ENCODE measurements around the gene ZNF438. TPM values are rescaled to one million over a fixed set of nuclear protein-coding genes. Genes with fewer than 3 reads are reported as not detected.

ZNF438 gene
- total and polyA plus RNA-seq, 2 of the 8 experiments (the other 6 are each of a cell fraction or from before 2014, with no cell fraction given), result 0.95 to 1.7 TPM

GRCh38 chr10:30840395-30841050 lies 191.1 kb downstream of the ZNF438 start:
- Histone ChIP-seq H3K79me1 (ENCODE audit: low read depth, low read length) (no peaks in the 10 kb centered on the region), H4K5ac (ENCODE audit: insufficient read length, low read depth, low read length) (no peak overlapping the region), H3K4me2 (ENCODE audit: insufficient read depth in 1 of 2, low read depth in 2 of 2, low read length in 2 of 2) (no peak overlapping the region), H3K18ac (ENCODE audit: extremely low read depth, low read length) (no peak overlapping the region), H3K27ac (ENCODE audit: low read depth, low read length) (no peak overlapping the region), H2AFZ (ENCODE audit: low read length) (no peak overlapping the region), H3K36me3 (ENCODE audit: control insufficient read depth in 2 of 4, insufficient read depth in 4 of 4, low read length in 3 of 4) (no peaks in the 10 kb centered on the region), H2BK12ac (ENCODE audit: low read depth, low read length) (no peak overlapping the region), H3K56ac (replicated peaks; ENCODE audit: insufficient read length, low read depth, low read length) (no peak overlapping the region), H4K91ac (replicated peaks; ENCODE audit: insufficient read length, low read length) (no peak overlapping the region), H4K20me1 (replicated peaks in 1 of 2; ENCODE audit: control insufficient read depth in 1 of 2, insufficient read depth in 2 of 2, low read length in 2 of 2) (no peaks in the 10 kb centered on the region), H3K4me1 (replicated peaks in 1 of 4; ENCODE audit: control insufficient read depth in 3 of 4, insufficient read depth in 4 of 4, low read length in 3 of 4) (peaks cover 0 to 3% (median under 1%) of the 10 kb centered on the region in 4 experiments; a peak in 4 of 7 replicates), H3K9ac (replicated peaks in 1 of 4; ENCODE audit: extremely low read depth in 1 of 4, low read depth in 3 of 4, low read length in 3 of 4) (no peak overlapping the region), H2BK120ac (replicated peaks; ENCODE audit: low read depth, low read length) (no peak overlapping the region), H2BK5ac (ENCODE audit: low read depth, low read length) (no peak overlapping the region), H3K27me3 (replicated peaks in 1 of 4; ENCODE audit: control insufficient read depth in 3 of 4, extremely low read depth in 1 of 4, insufficient read depth in 3 of 4, low read length in 3 of 4) (no peaks in the 10 kb centered on the region), H2BK20ac (ENCODE audit: low read length) (no peak overlapping the region), H3K14ac (ENCODE audit: insufficient read length) (no peak overlapping the region), H3K4me3 (ENCODE audit: extremely low read depth in 1 of 4, insufficient read depth in 2 of 4, low read depth in 3 of 4, low read length in 4 of 4) (no peak overlapping the region), H4K8ac (ENCODE audit: extremely low read depth, insufficient read depth, low read length) (no peak overlapping the region), H3K9me3 (ENCODE audit: insufficient read depth in 2 of 2, low read depth in 1 of 2, low read length in 1 of 2) (no peaks in the 10 kb centered on the region), H2AK5ac (ENCODE audit: low read depth, low read length) (no peak overlapping the region), H3K4ac (replicated peaks; ENCODE audit: insufficient read length, low read depth, low read length) (no peak overlapping the region), H2BK15ac (ENCODE audit: low read length) (no peak overlapping the region), H3K79me2 (ENCODE audit: control insufficient read depth in 1 of 2, insufficient read depth in 2 of 2, low read length in 2 of 2) (no peaks in the 10 kb centered on the region), H3K23ac (ENCODE audit: insufficient read length) (no peak overlapping the region), H3K23me2 (ENCODE audit: low read depth, low read length) (no peaks in the 10 kb centered on the region)
- DNase-seq (ENCODE audit: low read depth in 1 of 2, low spot score in 2 of 2), result no peak
- TF ChIP-seq CEBPB (IDR thresholded peaks at IDR 0.05; ENCODE audit: low read depth, low read length), result no peak
- TF ChIP-seq CBX8 (IDR thresholded peaks at IDR 0.05; ENCODE audit: borderline replicate concordance, low read depth, low read length), result no peak
- TF ChIP-seq RBBP5 (IDR thresholded peaks at IDR 0.05; ENCODE audit: borderline replicate concordance, low read depth, low read length), result no peak
- no peak for TF ChIP-seq YY1 (IDR thresholded peaks at IDR 0.05; ENCODE audit: low read depth, low read length)
- no peak for TF ChIP-seq TAF7 (optimal IDR thresholded peaks at IDR 0.05; ENCODE audit: borderline replicate concordance, low read depth, low read length)
- no peak for TF ChIP-seq TEAD4 (IDR thresholded peaks at IDR 0.05; ENCODE audit: low read depth, low read length)
- TF ChIP-seq SRF (IDR thresholded peaks at IDR 0.05; ENCODE audit: low read depth, low read length), result no peak
- TF ChIP-seq RFX5 (IDR thresholded peaks at IDR 0.05; ENCODE audit: borderline replicate concordance, low read depth, low read length), result no peak
- no peak for TF ChIP-seq BACH1 (IDR thresholded peaks at IDR 0.05; ENCODE audit: low read length)
- TF ChIP-seq MAFK (IDR thresholded peaks at IDR 0.05; ENCODE audit: low read depth, low read length), result no peak
- no peak for TF ChIP-seq EZH2 (IDR thresholded peaks at IDR 0.05; ENCODE audit: low read depth, low read length, severe bottlenecking)
- TF ChIP-seq JUND (IDR thresholded peaks at IDR 0.05; ENCODE audit: low read length), result no peak
- WGBS, 2 experiments (ENCODE audit: extremely low coverage in 1 of 2, insufficient coverage in 1 of 2, insufficient read length in 1 of 2, insufficient replicate concordance in 2 of 2, low coverage in 1 of 2, low lambda C conversion rate in 2 of 2, missing lambda C conversion rate in 1 of 2), result 58% methylated on average over 6 of the region's 6 CpGs; no CpG with 5 or more reads in 1 of the 2 experiments
- ChIA-PET CTCF (ENCODE audit: partially characterized antibody) (interaction anchor here (0.6 to 1.1 kb wide), 2 partner anchors 27 to 979 kb away, joined by 3 read pairs; no protein-coding TSS in a partner anchor), POLR2A (ENCODE audit: partially characterized antibody) (interaction anchor here (0.6 kb wide), 1 partner anchor 30 kb away, joined by 4 read pairs; no protein-coding TSS in a partner anchor)
- FAIRE-seq, result no peak
